ENCODE data around the gene ALG9.
"Not testable (repeated sequence)": the region's sequence is repeated elsewhere in the genome, so short reads cannot be mapped to it uniquely, and the experiment has no call there.

Gene ALG9

DNA sequence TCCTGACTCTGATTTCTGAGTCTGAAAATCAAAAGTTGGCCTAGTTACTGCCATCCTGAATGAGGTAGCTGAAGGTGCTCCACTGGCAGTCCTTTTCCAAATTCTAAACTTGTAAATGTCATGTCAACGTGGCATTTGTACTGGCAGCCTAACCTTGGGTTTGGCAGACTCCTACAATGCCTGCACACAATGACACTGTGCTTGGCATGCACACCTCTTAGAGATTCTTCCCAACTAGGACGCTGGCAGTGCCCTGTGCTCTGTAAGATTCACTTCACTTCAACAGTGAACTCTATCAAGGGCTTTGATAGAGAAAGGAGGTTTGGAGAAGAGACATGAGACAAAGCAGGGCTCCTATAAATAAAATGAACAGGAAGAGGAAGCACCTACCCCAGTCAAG, 83.3 kb downstream of the ALG9 start:
- Histone ChIP-seq H3K9me2 (replicated peaks; ENCODE audit: low read depth, low read length) (no peaks in the 10 kb centered on the region), H4K20me1 (ENCODE audit: insufficient read depth, low read length, poor library complexity, severe bottlenecking) (no peaks in the 10 kb centered on the region), H3F3A (ENCODE audit: low read depth) (no peaks in the 10 kb centered on the region), H3K27me3 (ENCODE audit: insufficient read depth, low read length, poor library complexity, severe bottlenecking) (no peaks in the 10 kb centered on the region), H3K9me3 (ENCODE audit: insufficient read depth, low read depth, low read length) (no peaks in the 10 kb centered on the region), H3K36me3 (ENCODE audit: insufficient read depth, low read length) (peaks cover 25% of the 10 kb centered on the region; the same call in 1 of the 2 replicates), H3K79me2 (ENCODE audit: insufficient read depth, low read length) (no peaks in the 10 kb centered on the region), H3K9ac (ENCODE audit: low read depth, low read length, poor library complexity, severe bottlenecking) (no peak overlapping the region), H3K4me1 (ENCODE audit: insufficient read depth, low read length, poor library complexity, severe bottlenecking) (no peaks in the 10 kb centered on the region), H2AFZ (ENCODE audit: low read length) (no peak overlapping the region), H3K4me2 (ENCODE audit: low read depth, low read length, poor library complexity, severe bottlenecking) (no peak overlapping the region), H3K4me3 (ENCODE audit: low read length, poor library complexity, severe bottlenecking) (no peak overlapping the region)
- TF ChIP-seq CTCF (conservative IDR thresholded peaks at IDR 0.05; ENCODE audit: low read length) (no peak), EZH2phosphoT487 (IDR thresholded peaks at IDR 0.05; ENCODE audit: borderline replicate concordance) (no peak)

GRCh38 chr11:111785886-111786412, 85.4 kb downstream of the ALG9 start:
- no peaks in the 10 kb centered on the region for H3K9me3 ChIP-seq (ENCODE audit: insufficient read depth, low read depth, low read length)
- H3K4me3 ChIP-seq (ENCODE audit: low read length, poor library complexity, severe bottlenecking), result no peak overlapping the region
- H2AFZ ChIP-seq (ENCODE audit: low read length), result no peak overlapping the region
- no peaks in the 10 kb centered on the region for H3K79me2 ChIP-seq (ENCODE audit: insufficient read depth, low read length)
- no peaks in the 10 kb centered on the region for H3K4me1 ChIP-seq (ENCODE audit: insufficient read depth, low read length, poor library complexity, severe bottlenecking)
- H3K4me2 ChIP-seq (ENCODE audit: low read depth, low read length, poor library complexity, severe bottlenecking), result no peak overlapping the region
- H3K36me3 ChIP-seq (ENCODE audit: insufficient read depth, low read length), result peaks cover 20% of the 10 kb centered on the region; the same call in 1 of the 2 replicates
- no peaks in the 10 kb centered on the region for H4K20me1 ChIP-seq (ENCODE audit: insufficient read depth, low read length, poor library complexity, severe bottlenecking)
- TF ChIP-seq EZH2phosphoT487 (IDR thresholded peaks at IDR 0.05; ENCODE audit: borderline replicate concordance) (no peak), CTCF (conservative IDR thresholded peaks at IDR 0.05; ENCODE audit: low read length) (no peak)
- H3F3A ChIP-seq (ENCODE audit: low read depth), result no peaks in the 10 kb centered on the region
- no peak overlapping the region for H3K9ac ChIP-seq (ENCODE audit: low read depth, low read length, poor library complexity, severe bottlenecking)
- H3K27me3 ChIP-seq (ENCODE audit: insufficient read depth, low read length, poor library complexity, severe bottlenecking), result no peaks in the 10 kb centered on the region
- H3K9me2 ChIP-seq (replicated peaks; ENCODE audit: low read depth, low read length), result no peaks in the 10 kb centered on the region

- H3F3A ChIP-seq (ENCODE audit: low read depth), result no peaks in the 10 kb centered on the region
- no peaks in the 10 kb centered on the region for H3K27me3 ChIP-seq (ENCODE audit: insufficient read depth, low read length, poor library complexity, severe bottlenecking)
- no peak for TF ChIP-seq CTCF (conservative IDR thresholded peaks at IDR 0.05; ENCODE audit: low read length)
- no peak for TF ChIP-seq EZH2phosphoT487 (IDR thresholded peaks at IDR 0.05; ENCODE audit: borderline replicate concordance)
- H3K9me3 ChIP-seq (ENCODE audit: insufficient read depth, low read depth, low read length), result no peaks in the 10 kb centered on the region
- no peaks in the 10 kb centered on the region for H4K20me1 ChIP-seq (ENCODE audit: insufficient read depth, low read length, poor library complexity, severe bottlenecking)
- no peaks in the 10 kb centered on the region for H3K4me1 ChIP-seq (ENCODE audit: insufficient read depth, low read length, poor library complexity, severe bottlenecking)
- no peak overlapping the region for H3K4me2 ChIP-seq (ENCODE audit: low read depth, low read length, poor library complexity, severe bottlenecking)
- H3K79me2 ChIP-seq (ENCODE audit: insufficient read depth, low read length), result no peaks in the 10 kb centered on the region
- H3K4me3 ChIP-seq (ENCODE audit: low read length, poor library complexity, severe bottlenecking), result no peak overlapping the region
- no peak overlapping the region for H3K9ac ChIP-seq (ENCODE audit: low read depth, low read length, poor library complexity, severe bottlenecking)
- no peaks in the 10 kb centered on the region for H3K9me2 ChIP-seq (replicated peaks; ENCODE audit: low read depth, low read length)
- peaks cover 20% of the 10 kb centered on the region; the same call in 1 of the 2 replicates for H3K36me3 ChIP-seq (ENCODE audit: insufficient read depth, low read length)
- no peak overlapping the region for H2AFZ ChIP-seq (ENCODE audit: low read length)
These were observed 86.3 kb downstream of the ALG9 start for GRCh38 chr11:111785076-111785475.

GRCh38 chr11:111784311-111784710, 87.1 kb downstream of the ALG9 start:
- not testable (repeated sequence) for H3K9ac ChIP-seq (ENCODE audit: low read depth, low read length, poor library complexity, severe bottlenecking); H3F3A ChIP-seq (ENCODE audit: low read depth); H2AFZ ChIP-seq (ENCODE audit: low read length); H3K9me3 ChIP-seq (ENCODE audit: insufficient read depth, low read depth, low read length); H3K9me2 ChIP-seq (replicated peaks; ENCODE audit: low read depth, low read length); H3K79me2 ChIP-seq (ENCODE audit: insufficient read depth, low read length); H4K20me1 ChIP-seq (ENCODE audit: insufficient read depth, low read length, poor library complexity, severe bottlenecking); H3K4me2 ChIP-seq (ENCODE audit: low read depth, low read length, poor library complexity, severe bottlenecking); H3K4me1 ChIP-seq (ENCODE audit: insufficient read depth, low read length, poor library complexity, severe bottlenecking); H3K4me3 ChIP-seq (ENCODE audit: low read length, poor library complexity, severe bottlenecking); H3K27me3 ChIP-seq (ENCODE audit: insufficient read depth, low read length, poor library complexity, severe bottlenecking)
- H3K36me3 ChIP-seq (ENCODE audit: insufficient read depth, low read length), result peaks cover 20% of the 10 kb centered on the region; the same call in 1 of the 2 replicates
